K562 (cell line): ENCODE data around the gene MTMR4. TPM values are rescaled to one million over a fixed set of nuclear protein-coding genes. Genes with fewer than 3 reads are reported as not detected.

ENCODE experiments used
- ATAC-seq: fragments of 200-7000 bp; cut with Tn5 transposase; 3 replicates; pipeline ENCODE4 v1.9.1; 2020; ENCODE audit warnings: moderate library complexity
- BruUV-seq: library from RNA; stranded (reverse); fragments of 400-500 nt; replicated peaks from 2 replicates; lab custom pipeline; 2021; lab: Mats Ljungman, UMichigan
- CTCF ChIA-PET: fragments of 300-600 bp; formaldehyde crosslinking; extraction: SDS; loops from one replicate; lab custom pipeline; 2021; ENCODE audit warnings: low intra/inter-chr PET ratio; lab: Yijun Ruan, JAX
- POLR2A ChIA-PET: fragments of 300-600, 350-650 bp; sonication (Branson Sonifier 250); formaldehyde crosslinking; extraction: SDS; loops from one replicate; lab custom pipeline; 2021; ENCODE audit warnings: antibody characterized with exemption, inconsistent platforms; lab: Yijun Ruan, JAX
- DNase-seq, 4 experiments: peaks; one replicate each; pipeline versions ENCODE4 v3.0.0 to v3.0.0-alpha.2; 2011 to 2018; ENCODE audit warnings: low spot score in 3 of 4, mixed read lengths in 3 of 4; ENCODE audit errors: extremely low read depth in 1 of 4
- FAIRE-seq: peaks from 2 replicates; lab custom pipeline; 2011; peaks lifted over from hg19 to GRCh38; lab: Jason Lieb, UNC
- H2AFZ ChIP-seq: 2 replicates; pipeline ENCODE4 v1.6.0; 2011; ENCODE audit warnings: low read depth, low read length, control low read depth, inconsistent platforms
- H3K27ac ChIP-seq: fragments of 200-600 bp; 3 replicates; pipeline ENCODE4 v1.8.0; 2011; ENCODE audit warnings: low read depth, mild to moderate bottlenecking, control low read depth, inconsistent platforms, low read length, moderate library complexity, mixed read lengths; ENCODE audit errors: extremely low read depth
- H3K27me3 ChIP-seq, 2 experiments: fragments of 300-600 bp in 1 of 2; 2 replicates in 1 of 2; 3 replicates in 1 of 2; pipeline versions ENCODE4 v1.6.0 to v1.8.0; 2011; ENCODE audit warnings: inconsistent platforms in 2 of 2, low read length in 2 of 2, mild to moderate bottlenecking in 1 of 2, mixed read lengths in 1 of 2, moderate library complexity in 1 of 2; ENCODE audit not compliant: control insufficient read depth in 2 of 2, insufficient read depth in 2 of 2
- H3K36me3 ChIP-seq: fragments of 300-600 bp; 3 replicates; pipeline ENCODE4 v1.8.0; 2011; ENCODE audit warnings: mild to moderate bottlenecking, low read length, inconsistent platforms; ENCODE audit not compliant: control insufficient read depth, insufficient read depth
- H3K4me1 ChIP-seq, 2 experiments: fragments of 200-600 bp in 1 of 2; replicated peaks in 1 of 2; 2 replicates in 1 of 2; 3 replicates in 1 of 2; pipeline versions ENCODE4 v1.5.1 to v1.8.0; 2011; ENCODE audit warnings: inconsistent platforms in 2 of 2, low read length in 2 of 2, mild to moderate bottlenecking in 1 of 2, mixed read lengths in 1 of 2, moderate library complexity in 1 of 2; ENCODE audit not compliant: control insufficient read depth in 2 of 2, insufficient read depth in 2 of 2
- H3K4me2 ChIP-seq: 2 replicates; pipeline ENCODE4 v1.6.1; 2011; ENCODE audit warnings: low read length, control low read depth, inconsistent platforms, mixed read lengths; ENCODE audit not compliant: insufficient read depth
- H3K4me3 ChIP-seq: fragments of 200-600 bp; sonication (generic), shearing (Covaris generic); 2 replicates; pipeline ENCODE4 v1.5.1; 2016; ENCODE audit warnings: control low read depth, inconsistent platforms
- H3K79me2 ChIP-seq: fragments of 200-600 bp; 3 replicates; pipeline ENCODE4 v1.8.0; 2011; ENCODE audit warnings: low read length, inconsistent platforms; ENCODE audit not compliant: control insufficient read depth, insufficient read depth
- H3K9ac ChIP-seq, 2 experiments: 2 replicates each; pipeline versions ENCODE4 v1.6.0 to v1.6.1; 2011; ENCODE audit warnings: low read depth in 2 of 2, low read length in 2 of 2, control low read depth in 1 of 2, inconsistent platforms in 1 of 2, mild to moderate bottlenecking in 1 of 2, mixed read lengths in 1 of 2; ENCODE audit not compliant: insufficient read depth in 1 of 2
- H3K9me1 ChIP-seq: one replicate; pipeline ENCODE4 v1.6.0; 2011; ENCODE audit warnings: inconsistent platforms, mild to moderate bottlenecking, low read length, moderate library complexity; ENCODE audit not compliant: control insufficient read depth, insufficient read depth
- H3K9me3 ChIP-seq: replicated peaks from 2 replicates; pipeline ENCODE4 v1.5.1; 2011; ENCODE audit warnings: low read depth, low read length, inconsistent platforms; ENCODE audit not compliant: control insufficient read depth, insufficient read depth
- H4K20me1 ChIP-seq: replicated peaks from 2 replicates; pipeline ENCODE4 v1.6.1; 2011; ENCODE audit warnings: low read length, inconsistent platforms, mixed read lengths; ENCODE audit not compliant: control insufficient read depth, insufficient read depth
- CBFA2T3 ChIP-seq: fragments of 450-650 bp; IDR thresholded peaks from 2 replicates; pipeline ENCODE4 v1.6.1; 2017
- CBFB ChIP-seq: sonication (generic); formaldehyde crosslinking; IDR thresholded peaks from 2 replicates; pipeline ENCODE4 v1.4.0; 2020; ENCODE audit warnings: mild to moderate bottlenecking, missing genetic modification reagents
- CGGBP1 ChIP-seq: fragments of 250-450 bp; sonication (Bioruptor Pico); IDR thresholded peaks from 2 replicates; pipeline ENCODE4 v1.9.0; 2021; ENCODE audit warnings: mild to moderate bottlenecking
- DNMT1 ChIP-seq: fragments of 450-650 bp; IDR thresholded peaks from 2 replicates; pipeline ENCODE4 v1.6.1; 2016; ENCODE audit warnings: antibody characterized with exemption, mild to moderate bottlenecking
- HNRNPL ChIP-seq: fragments of 200-400 bp; formaldehyde crosslinking; IDR thresholded peaks from 2 replicates; pipeline ENCODE4 v1.6.1; 2017; ENCODE audit warnings: low read depth, mild to moderate bottlenecking, low read length
- NONO ChIP-seq, 2 experiments: fragments of 200-400 bp in 1 of 2; fragments of 450-650 bp in 1 of 2; formaldehyde crosslinking in 1 of 2; IDR thresholded peaks; 2 replicates each; pipeline ENCODE4 v1.6.1; 2017; ENCODE audit warnings: low read depth in 2 of 2, mild to moderate bottlenecking in 2 of 2, moderate library complexity in 2 of 2, low read length in 1 of 2
- PHF21A ChIP-seq: fragments of 450-650 bp; IDR thresholded peaks from 2 replicates; pipeline ENCODE4 v1.6.1; 2017; ENCODE audit warnings: low read depth, borderline replicate concordance
- POLR2A ChIP-seq: fragments of 450-650 bp; conservative IDR thresholded peaks from 2 replicates; pipeline ENCODE4 v1.6.1; 2016
- SIN3B ChIP-seq: fragments of 450-650 bp; IDR thresholded peaks from 2 replicates; pipeline ENCODE4 v1.6.1; 2017; ENCODE audit warnings: low read depth, mild to moderate bottlenecking, moderate library complexity
- SMAD3 ChIP-seq: fragments of 450-650 bp; formaldehyde crosslinking; conservative IDR thresholded peaks from 2 replicates; pipeline ENCODE4 v1.4.0; 2020; ENCODE audit warnings: mild to moderate bottlenecking
- SPI1 ChIP-seq: IDR thresholded peaks from 2 replicates; pipeline ENCODE4 v1.6.1; 2011; ENCODE audit warnings: low read depth, low read length, control low read depth, borderline replicate concordance
- TFAP4 ChIP-seq: sonication (generic); formaldehyde crosslinking; IDR thresholded peaks from 2 replicates; pipeline ENCODE4 v1.8.0; 2022; ENCODE audit warnings: missing genetic modification reagents, mild to moderate bottlenecking, moderate library complexity, borderline replicate concordance
- VEZF1 ChIP-seq: fragments of 200-800 bp; sonication (Bioruptor generic); IDR thresholded peaks from 2 replicates; pipeline ENCODE4 v1.6.1; 2017; ENCODE audit warnings: missing genetic modification characterization, missing compliant biosample characterization
- ZBTB1 ChIP-seq: sonication (generic); formaldehyde crosslinking; IDR thresholded peaks from 2 replicates; pipeline ENCODE4 v1.8.1; 2023; ENCODE audit warnings: missing genetic modification reagents, low read depth, mild to moderate bottlenecking, borderline replicate concordance
- ZNF12 ChIP-seq: sonication (generic); formaldehyde crosslinking; IDR thresholded peaks from 2 replicates; pipeline ENCODE4 v1.4.0; 2020; ENCODE audit warnings: mild to moderate bottlenecking, missing genetic modification reagents
- ZNF263 ChIP-seq: sonication (generic); formaldehyde crosslinking; IDR thresholded peaks from 2 replicates; pipeline ENCODE4 v1.8.0; 2022; ENCODE audit warnings: mild to moderate bottlenecking, missing genetic modification reagents, borderline replicate concordance
- WGBS: fragments of 100-300 bp; shearing (Covaris generic); methylation state at CpG from one replicate; pipeline ENCODE4 v1.1.6; 2016; ENCODE audit warnings: low coverage, mixed read lengths; ENCODE audit not compliant: insufficient coverage; ENCODE audit errors: missing lambda C conversion rate; 5-methylcytosine and 5-hydroxymethylcytosine counted together
- in situ Hi-C: fragments of 300-500 bp; cut with MboI; formaldehyde crosslinking; loops from 4 replicates; pipeline ENCODE4 v1.15.0; 2018; ENCODE audit warnings: inconsistent platforms, mixed read lengths
- intact Hi-C: fragments of 100-400 bp; cut with micrococcal nuclease; formaldehyde crosslinking; loops from 2 replicates; pipeline ENCODE4 v1.14.2; 2022
- polyA plus RNA-seq, 8 experiments: library from polyadenylated mRNA; depleted of rRNA in 4 of 8; stranded (reverse) in 5 of 8; unstranded in 3 of 8; fragments of >200 nt; fragmentation: Nextera tagmentation in 2 of 8; fragmentation: Illumina TruSeq in 1 of 8; extraction: Ambion mirVana in 2 of 8; extraction: Trizol in 1 of 8; gene quantifications; 2 replicates each; pipeline versions ENCODE4 v1.2.1 to v1.2.3, GENCODE V29; 2011 to 2014; ENCODE audit warnings: inconsistent platforms in 1 of 8, missing spikeins in 1 of 8
- total RNA-seq, 7 experiments: library from RNA; depleted of rRNA in 6 of 7; stranded (reverse); fragments of >200 nt in 6 of 7; fragmentation: Illumina TruSeq in 2 of 7; extraction: Trizol in 2 of 7; gene quantifications; 2 replicates each; pipeline versions ENCODE4 v1.2.1 to v1.2.3, GENCODE V29; 2011 to 2021; ENCODE audit warnings: low replicate concordance in 1 of 7
- TF ChIP-seq, protein P1 (sequence below), 2 experiments: fragments of 450-650 bp in 1 of 2; sonication (generic) in 1 of 2; formaldehyde crosslinking; conservative IDR thresholded peaks; 2 replicates each; pipeline versions ENCODE4 v1.4.0 to v1.8.1; 2020 to 2022; ENCODE audit warnings: mild to moderate bottlenecking in 1 of 2, missing genetic modification reagents in 1 of 2

MTMR4 gene
- total and polyA plus RNA-seq, 9 of the 15 experiments (the other 6 are each of a cell fraction or from before 2014, with no cell fraction given) = 8.8 to 45.7 (median 28.7) TPM

DNA sequence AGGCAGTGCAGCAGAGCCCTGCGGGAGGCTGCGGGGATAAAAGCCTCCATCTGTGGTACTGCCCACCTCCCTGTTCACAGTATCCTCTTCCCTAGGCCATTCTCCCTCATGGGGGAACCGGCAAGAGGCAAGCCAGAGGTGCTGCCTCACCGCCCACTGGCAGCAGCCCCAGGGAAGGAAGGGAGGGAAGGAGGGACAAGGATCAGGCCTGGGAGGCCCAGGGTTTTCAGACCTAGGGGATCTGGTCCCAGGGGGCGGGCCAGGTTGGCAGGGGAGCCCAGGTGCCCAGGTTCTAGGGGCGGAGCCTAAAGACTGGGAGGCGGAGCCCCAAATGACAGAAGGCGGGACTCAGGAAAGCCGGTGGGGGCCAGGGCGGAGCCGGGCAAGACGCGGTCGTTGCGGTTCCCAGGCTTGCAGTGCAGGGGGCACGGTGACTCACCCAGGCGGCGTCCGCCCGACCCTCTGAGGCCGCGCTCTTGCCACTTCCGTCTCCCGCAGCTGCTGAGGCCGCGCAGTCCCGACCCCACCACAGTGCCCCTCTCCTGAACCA, 3.0 kb upstream of the MTMR4 start:
- peaks cover 27% of the 10 kb centered on the region for H3K79me2 ChIP-seq
- in situ Hi-C loops = no loop called here
- intact Hi-C loops = loop anchor here (5.0 kb wide), 1 partner anchor 60 kb away; no protein-coding TSS in a partner anchor
- H3K9me3 ChIP-seq = no peaks in the 10 kb centered on the region
- peaks cover 18% of the 10 kb centered on the region for H3K36me3 ChIP-seq
- H3K9me1 ChIP-seq = no peaks in the 10 kb centered on the region
- DNase-seq (no peak), FAIRE-seq (no peak), ATAC-seq (no peak)
- ChIA-PET CTCF (interaction anchor here (3.5 kb wide), 1 partner anchor 487 kb away, joined by 28 read pairs; no protein-coding TSS in a partner anchor), POLR2A (interaction anchor here (0.6 to 2.0 kb wide), 5 partner anchors 14 to 184 kb away, joined by 3 to 28 read pairs (median 6); no protein-coding TSS in a partner anchor)
- H3K4me3 ChIP-seq = peak overlapping the region; percentile 83
- no peaks in the 10 kb centered on the region for H3K27me3 ChIP-seq
- H4K20me1 ChIP-seq = no peaks in the 10 kb centered on the region
- H2AFZ ChIP-seq = peak overlapping the region; percentile 93
- peak overlapping the region; percentile 97 for H3K4me2 ChIP-seq
- peak overlapping the region; percentile 92 to 95 for H3K9ac ChIP-seq
- WGBS = under 1% methylated on average over 27 of the region's 27 CpGs
- H3K27ac ChIP-seq = peak overlapping the region; percentile 86
- BruUV-seq = no TSS peak
- peaks cover 29 to 31% of the 10 kb centered on the region in 2 experiments for H3K4me1 ChIP-seq
- TF ChIP-seq CBFB (CRISPR knock-in tag) = peak; percentile 86; the same call in 1 of the 2 replicates
- TF ChIP-seq DNMT1 = no peak
- TF ChIP-seq CBFA2T3 = no peak
- peak; percentile 91 for TF ChIP-seq TFAP4
- no peak for TF ChIP-seq PHF21A
- TF ChIP-seq NONO (IDR thresholded peaks at IDR 0.05; ENCODE audit: low read depth in 2 of 2, low read length in 1 of 2) = no peak
- 0 out of 2 replicates have a peak, but pooled peaks have one; percentile 24 for TF ChIP-seq ZNF263 (CRISPR knock-in tag)
- peak; percentile 67; the same call in 1 of the 2 replicates for TF ChIP-seq ZNF12 (CRISPR knock-in tag)
- TF ChIP-seq SIN3B = peak; percentile 30; the same call in 1 of the 2 replicates
- TF ChIP-seq ZBTB1 (CRISPR knock-in tag) = peak; percentile 83; the same call in 1 of the 2 replicates
- TF ChIP-seq SPI1 = peak; percentile 29; the same call in 1 of the 2 replicates
- no peak; the same call in 1 of the 2 replicates for TF ChIP-seq VEZF1 (CRISPR knock-in tag)
- TF ChIP-seq CGGBP1 (CRISPR knock-in tag) = no peak
- TF ChIP-seq SMAD3 (CRISPR knock-in tag) = 0 out of 2 replicates have a peak, but pooled peaks have one; percentile 13
- TF ChIP-seq, protein P1, sequence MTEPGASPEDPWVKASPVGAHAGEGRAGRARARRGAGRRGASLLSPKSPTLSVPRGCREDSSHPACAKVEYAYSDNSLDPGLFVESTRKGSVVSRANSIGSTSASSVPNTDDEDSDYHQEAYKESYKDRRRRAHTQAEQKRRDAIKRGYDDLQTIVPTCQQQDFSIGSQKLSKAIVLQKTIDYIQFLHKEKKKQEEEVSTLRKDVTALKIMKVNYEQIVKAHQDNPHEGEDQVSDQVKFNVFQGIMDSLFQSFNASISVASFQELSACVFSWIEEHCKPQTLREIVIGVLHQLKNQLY (CRISPR knock-in tag; conservative IDR thresholded peaks at IDR 0.05) = no peak
- peak; percentile 86; the same call in 1 of the 2 replicates for TF ChIP-seq HNRNPL
- peak; percentile 56; the same call in 1 of the 2 replicates for TF ChIP-seq POLR2A
